Ovary (tissue), 9 donors: ENCODE results near the gene QSOX1. TPM values are rescaled to one million over a fixed set of nuclear protein-coding genes. Genes with fewer than 3 reads are reported as not detected.

Source experiments
- DNase-seq, 5 donors: peaks; one replicate each; pipeline ENCODE4 v3.0.0-alpha.2; 2019 to 2020
- H3K27ac ChIP-seq, 2 donors: fragments of 200-600 bp; one replicate each; pipeline versions ENCODE4 v1.5.1 to v1.8.0; 2019 to 2022
- H3K27me3 ChIP-seq: fragments of 200-600 bp; one replicate; pipeline ENCODE4 v1.8.0; 2022
- H3K36me3 ChIP-seq: fragments of 200-600 bp; sonication (generic); one replicate; pipeline ENCODE4 v1.5.1; 2019
- H3K4me1 ChIP-seq: one replicate; pipeline ENCODE4 v1.8.1; 2013; ENCODE audit warnings: mild to moderate bottlenecking, moderate library complexity; ENCODE audit not compliant: insufficient read depth
- H3K4me3 ChIP-seq: fragments of 200-600 bp; sonication (generic); one replicate; pipeline ENCODE4 v1.5.1; 2017
- H3K9me3 ChIP-seq, 2 donors: fragments of 200-600 bp in 1 of 2; sonication (generic) in 1 of 2; one replicate each; pipeline versions ENCODE4 v1.5.1 to v1.8.1; 2013 to 2019; ENCODE audit warnings: mild to moderate bottlenecking in 1 of 2, moderate library complexity in 1 of 2
- EP300 ChIP-seq: sonication (generic); formaldehyde crosslinking; IDR thresholded peaks from one replicate; pipeline ENCODE4 v1.6.1; 2017; ENCODE audit warnings: antibody characterized with exemption
- POLR2A ChIP-seq: fragments of 450-650 bp; IDR thresholded peaks from one replicate; pipeline ENCODE4 v1.6.1; 2017; ENCODE audit warnings: antibody characterized with exemption, mild to moderate bottlenecking, moderate library complexity
- WGBS, 3 donors: extraction: QIAGEN DNeasy Blood & Tissue Kit in 1 of 3; methylation state at CpG; one replicate each; pipeline versions ENCODE4 v1.1.5 to v1.1.7; 2013 to 2017; 5-methylcytosine and 5-hydroxymethylcytosine counted together
- intact Hi-C, 4 donors: fragments of 100-400 bp; cut with DNase I; formaldehyde crosslinking; loops; one replicate each; pipeline versions ENCODE4 v1.11.0 to v1.15.1; 2022 to 2023
- polyA plus RNA-seq, 2 donors: library from polyadenylated mRNA; stranded (reverse); fragments of 200-250 nt in 1 of 2; fragments of 350-450 nt in 1 of 2; fragmentation: Illumina TruSeq in 1 of 2; extraction: RNeasy Lipid Tissue Mini Kit (QIAGEN cat#74804) in 1 of 2; gene quantifications; one replicate each; pipeline ENCODE4 v1.2.3, GENCODE V29; 2013 to 2014
- total RNA-seq, 7 donors: library from RNA; depleted of rRNA in 2 of 7; stranded (reverse); fragments of >200 nt in 2 of 7; fragmentation: NEBNext Ultra II Directional in 3 of 7; extraction: Animal tissue kit (Norgen Biotek cat#: 25700) in 3 of 7; gene quantifications; one replicate each; pipeline versions ENCODE4 v1.1.0 to v1.2.4, GENCODE V29; 2016 to 2023
- TF ChIP-seq, protein P1 (sequence below), 3 donors: fragments of 450-650 bp in 2 of 3; fragments of 200-600 bp in 1 of 3; IDR thresholded peaks; one replicate each; pipeline versions ENCODE4 v1.5.1 to v1.8.0; 2016 to 2022; ENCODE audit warnings: antibody characterized with exemption in 3 of 3, mild to moderate bottlenecking in 1 of 3
- donor health status: DM: no; HTN: no; CAD: no; lungs with moderate emphysema.
- donor health status: DM: no; HTN: no; CAD: no.
- donor health status: Bipolar disorder and iron deficiency.
- donor health status: DM: yes; HTN: yes; CAD: no.
- donor health status: DM: no; HTN: no; CAD: no.
- donor health status: DM: yes; HTN: yes; CAD: no.

QSOX1 gene
- total and polyA plus RNA-seq, 9 donors = 57.8 to 475 (median 155) TPM

DNA sequence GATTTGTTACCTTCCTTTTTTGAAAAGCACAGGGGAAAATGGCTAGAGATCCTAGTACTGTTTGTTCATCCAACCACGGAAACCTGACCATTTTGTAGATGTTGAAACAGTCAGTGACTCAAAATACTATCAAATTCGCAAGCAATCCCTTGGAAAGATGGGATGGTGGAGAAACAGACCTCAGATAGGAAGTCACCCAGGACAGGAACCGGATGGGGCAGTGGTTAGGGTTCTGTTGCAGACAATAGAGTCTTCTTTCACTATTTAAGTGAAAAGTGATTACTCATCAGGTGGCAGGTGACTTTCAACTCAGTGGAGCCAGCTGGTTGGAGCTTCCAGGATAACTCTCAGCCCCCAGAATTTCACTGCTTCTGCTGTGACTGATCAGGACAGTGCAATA, 92.4 kb downstream of the QSOX1 start:
- no peak for DNase-seq

DNA sequence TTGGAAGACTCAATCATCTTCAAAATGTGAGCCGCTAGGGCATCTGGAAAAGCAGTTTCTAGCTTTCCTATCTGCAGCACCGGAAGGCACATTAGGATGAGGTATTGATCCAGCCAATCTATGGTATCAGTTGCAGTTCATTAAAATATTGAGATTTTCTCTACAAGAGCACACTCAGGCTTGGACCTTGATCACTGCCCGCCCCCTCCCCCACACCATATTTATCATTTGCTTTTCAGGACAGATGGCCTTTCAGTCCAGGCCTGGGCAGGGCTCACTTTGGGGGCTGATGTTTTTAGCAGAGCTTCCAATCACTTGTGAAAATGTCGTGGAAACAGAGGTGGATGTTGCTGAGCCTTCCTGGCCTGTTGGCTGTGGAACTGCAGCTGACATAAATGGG, 92.9 kb downstream of the QSOX1 start:
- 79 to 83% (median 82%) methylated on average over 4 of the region's 4 CpGs for WGBS, 3 donors
- intact Hi-C loops = no loop called here
- H3K36me3 ChIP-seq = no peaks in the 10 kb centered on the region
- no peaks in the 10 kb centered on the region for H3K27me3 ChIP-seq
- H3K9me3 ChIP-seq = no peaks in the 10 kb centered on the region
- no peak for TF ChIP-seq POLR2A
- TF ChIP-seq, protein P1, sequence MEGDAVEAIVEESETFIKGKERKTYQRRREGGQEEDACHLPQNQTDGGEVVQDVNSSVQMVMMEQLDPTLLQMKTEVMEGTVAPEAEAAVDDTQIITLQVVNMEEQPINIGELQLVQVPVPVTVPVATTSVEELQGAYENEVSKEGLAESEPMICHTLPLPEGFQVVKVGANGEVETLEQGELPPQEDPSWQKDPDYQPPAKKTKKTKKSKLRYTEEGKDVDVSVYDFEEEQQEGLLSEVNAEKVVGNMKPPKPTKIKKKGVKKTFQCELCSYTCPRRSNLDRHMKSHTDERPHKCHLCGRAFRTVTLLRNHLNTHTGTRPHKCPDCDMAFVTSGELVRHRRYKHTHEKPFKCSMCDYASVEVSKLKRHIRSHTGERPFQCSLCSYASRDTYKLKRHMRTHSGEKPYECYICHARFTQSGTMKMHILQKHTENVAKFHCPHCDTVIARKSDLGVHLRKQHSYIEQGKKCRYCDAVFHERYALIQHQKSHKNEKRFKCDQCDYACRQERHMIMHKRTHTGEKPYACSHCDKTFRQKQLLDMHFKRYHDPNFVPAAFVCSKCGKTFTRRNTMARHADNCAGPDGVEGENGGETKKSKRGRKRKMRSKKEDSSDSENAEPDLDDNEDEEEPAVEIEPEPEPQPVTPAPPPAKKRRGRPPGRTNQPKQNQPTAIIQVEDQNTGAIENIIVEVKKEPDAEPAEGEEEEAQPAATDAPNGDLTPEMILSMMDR (IDR thresholded peaks at IDR 0.05) = no peak
- no peak for TF ChIP-seq EP300
- DNase-seq = no peak
- H3K4me1 ChIP-seq = no peaks in the 10 kb centered on the region
- H3K4me3 ChIP-seq = no peak overlapping the region
- H3K27ac ChIP-seq = no peak overlapping the region

More for the DNA sequence above, 92.4 kb downstream of the QSOX1 start:
- Histone ChIP-seq H3K27ac (no peak overlapping the region), H3K4me1 (no peaks in the 10 kb centered on the region), H3K27me3 (no peaks in the 10 kb centered on the region), H3K9me3 (no peaks in the 10 kb centered on the region), H3K36me3 (no peaks in the 10 kb centered on the region), H3K4me3 (no peak overlapping the region)
- WGBS, 3 donors = 89 to 93% (median 89%) methylated on average over 3 of the region's 3 CpGs
- TF ChIP-seq, protein P1 (IDR thresholded peaks at IDR 0.05) = no peak
- no peak for TF ChIP-seq POLR2A
- TF ChIP-seq EP300 = no peak
- intact Hi-C loops = no loop called here

DNA sequence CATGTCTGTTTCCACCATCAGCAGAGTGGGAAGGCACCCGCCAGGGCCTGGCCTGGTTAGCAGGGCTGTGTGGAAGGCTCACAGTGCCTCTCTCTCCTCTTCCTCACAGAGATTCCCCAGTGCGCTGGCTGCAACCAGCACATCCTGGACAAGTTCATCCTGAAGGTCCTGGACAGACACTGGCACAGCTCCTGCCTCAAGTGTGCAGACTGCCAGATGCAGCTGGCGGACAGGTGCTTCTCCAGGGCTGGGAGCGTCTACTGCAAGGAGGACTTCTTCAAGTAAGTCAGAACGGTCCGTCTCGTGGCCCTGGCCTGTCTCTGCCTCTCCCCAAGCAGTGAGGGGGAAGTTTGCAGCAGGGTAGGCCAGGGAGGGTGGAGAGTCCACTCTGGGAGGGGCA, 93.5 kb downstream of the QSOX1 start:
- TF ChIP-seq POLR2A (no peak), EP300 (no peak)
- TF ChIP-seq, protein P1 (IDR thresholded peaks at IDR 0.05) = no peak
- H3K27me3 ChIP-seq = no peaks in the 10 kb centered on the region
- WGBS, 3 donors = 88 to 95% (median 93%) methylated on average over 7 of the region's 7 CpGs
- intact Hi-C loops = no loop called here
- H3K4me3 ChIP-seq = no peak overlapping the region
- H3K4me1 ChIP-seq = no peaks in the 10 kb centered on the region
- H3K36me3 ChIP-seq = no peaks in the 10 kb centered on the region
- no peaks in the 10 kb centered on the region for H3K9me3 ChIP-seq
- no peak for DNase-seq
- H3K27ac ChIP-seq = no peak overlapping the region

DNA sequence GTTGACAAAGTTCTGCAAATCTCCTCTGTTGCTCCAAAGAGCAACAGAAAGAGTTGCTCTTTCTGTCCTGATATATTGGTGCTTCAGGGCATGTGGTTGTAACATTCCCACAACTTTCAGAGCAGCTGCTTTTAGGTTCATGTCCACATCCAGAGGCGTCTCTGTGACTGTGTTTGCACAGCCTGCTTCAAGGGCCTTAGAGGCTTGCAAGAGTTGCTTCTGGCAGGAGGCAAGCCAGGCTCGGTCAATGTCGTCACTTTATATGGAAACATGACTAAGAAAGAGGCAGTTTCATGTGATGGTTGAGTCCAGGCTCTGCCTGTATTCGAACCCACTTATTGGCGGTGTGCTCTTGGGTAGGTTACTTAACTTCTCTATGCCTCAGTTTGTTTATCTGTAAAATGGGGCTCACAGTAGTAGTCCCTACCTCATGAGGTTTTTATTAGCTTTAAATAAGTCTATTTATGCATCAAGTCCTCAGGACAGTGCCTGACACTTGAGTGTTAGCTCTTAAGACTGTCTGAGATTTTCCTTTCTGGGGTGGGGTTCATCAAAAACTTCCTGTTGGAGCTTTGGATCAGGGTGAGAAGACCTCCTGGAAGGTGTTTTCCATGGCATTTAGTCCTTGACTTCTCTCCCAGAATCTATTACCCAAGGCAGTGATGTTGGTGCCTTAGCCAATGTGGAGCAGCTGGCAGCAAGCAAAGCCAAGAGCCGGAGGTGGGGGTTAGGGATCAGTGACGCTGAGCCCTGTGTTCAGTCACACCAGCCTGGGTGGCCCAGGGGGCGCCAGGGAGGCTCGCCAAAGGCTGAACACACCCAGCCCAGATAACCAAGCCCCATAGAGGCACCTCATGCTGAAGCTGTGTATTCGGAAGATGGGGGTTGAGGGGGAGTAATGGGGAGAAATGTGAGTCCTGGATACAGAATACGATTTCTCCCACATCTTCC, 94.3 kb downstream of the QSOX1 start:
- Histone ChIP-seq H3K27me3 (no peaks in the 10 kb centered on the region), H3K4me3 (no peak overlapping the region), H3K9me3 (no peaks in the 10 kb centered on the region), H3K27ac (no peak overlapping the region), H3K4me1 (no peaks in the 10 kb centered on the region), H3K36me3 (no peaks in the 10 kb centered on the region)
- WGBS, 3 donors = 61 to 62% (median 61%) methylated on average over 11 of the region's 11 CpGs
- intact Hi-C loops = no loop called here
- no peak for DNase-seq
- TF ChIP-seq EP300 = no peak
- TF ChIP-seq POLR2A = no peak
- TF ChIP-seq, protein P1 (IDR thresholded peaks at IDR 0.05) = no peak
